NT2/D1 (cell line): ENCODE results near the gene MAP4K2.
A peak's percentile ranks its signal among the peaks of the same experiment; 100 is the strongest.

Experiments used
- DNase-seq: peaks from one replicate; pipeline ENCODE4 v3.0.0-alpha.2; 2011; ENCODE audit warnings: low read depth, low spot score
- H3K27me3 ChIP-seq: 2 replicates; pipeline ENCODE4 v1.6.0; 2011; ENCODE audit warnings: mild to moderate bottlenecking; ENCODE audit not compliant: insufficient read length, insufficient read depth
- H3K36me3 ChIP-seq: 2 replicates; pipeline ENCODE4 v1.6.1; 2011; ENCODE audit warnings: mild to moderate bottlenecking, low read length, mixed read lengths; ENCODE audit not compliant: insufficient read depth, insufficient read length
- H3K4me1 ChIP-seq: 2 replicates; pipeline ENCODE4 v1.5.1; 2011; ENCODE audit not compliant: insufficient read depth, insufficient read length
- H3K4me3 ChIP-seq: 2 replicates; pipeline ENCODE4 v1.5.1; 2011; ENCODE audit warnings: low read depth; ENCODE audit not compliant: insufficient read length
- H3K9ac ChIP-seq: 2 replicates; pipeline ENCODE4 v1.6.0; 2011; ENCODE audit warnings: low read depth; ENCODE audit not compliant: insufficient read length
- H3K9me3 ChIP-seq: 2 replicates; pipeline ENCODE4 v1.5.1; 2011; ENCODE audit warnings: mild to moderate bottlenecking, low read length; ENCODE audit not compliant: insufficient read depth
- SUZ12 ChIP-seq: IDR thresholded peaks from 2 replicates; pipeline ENCODE4 v1.6.1; 2011; ENCODE audit not compliant: insufficient read length, insufficient read depth; ENCODE audit errors: extremely low read depth
- YY1 ChIP-seq: IDR thresholded peaks from 2 replicates; pipeline ENCODE4 v1.6.1; 2011; ENCODE audit not compliant: insufficient read length, insufficient read depth
- ZNF274 ChIP-seq: IDR thresholded peaks from 2 replicates; pipeline ENCODE4 v1.6.1; 2011; ENCODE audit warnings: mild to moderate bottlenecking, low read depth, low read length

The MAP4K2 gene

DNA sequence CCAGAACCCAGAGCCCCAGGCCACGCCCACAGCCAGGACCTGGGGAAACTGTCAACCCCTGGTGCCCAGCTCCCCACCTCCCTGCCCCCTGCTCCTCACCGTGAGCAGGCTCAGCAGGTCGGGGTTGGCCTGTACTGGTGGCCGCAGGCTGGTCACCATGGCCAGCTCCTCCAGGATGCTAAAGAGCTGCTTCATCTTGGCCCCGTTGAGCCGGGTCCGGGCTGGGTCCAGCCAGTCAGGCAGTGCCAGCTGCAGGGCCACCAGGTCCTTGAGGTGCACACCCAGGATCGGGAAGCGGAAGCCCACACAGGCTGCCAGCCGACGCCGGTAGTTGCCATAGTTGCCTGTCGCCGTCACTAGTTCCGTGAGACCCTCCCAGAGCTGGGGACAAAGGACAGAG, 66.4 kb downstream of the MAP4K2 start:
- Histone ChIP-seq H3K9ac (no peak overlapping the region), H3K9me3 (no peaks in the 10 kb centered on the region), H3K4me1 (peaks cover 23% of the 10 kb centered on the region), H3K36me3 (no peaks in the 10 kb centered on the region), H3K27me3 (peaks cover 16% of the 10 kb centered on the region), H3K4me3 (no peak overlapping the region)
- DNase-seq: no peak
- TF ChIP-seq ZNF274 (no peak), SUZ12 (no peak)

DNA sequence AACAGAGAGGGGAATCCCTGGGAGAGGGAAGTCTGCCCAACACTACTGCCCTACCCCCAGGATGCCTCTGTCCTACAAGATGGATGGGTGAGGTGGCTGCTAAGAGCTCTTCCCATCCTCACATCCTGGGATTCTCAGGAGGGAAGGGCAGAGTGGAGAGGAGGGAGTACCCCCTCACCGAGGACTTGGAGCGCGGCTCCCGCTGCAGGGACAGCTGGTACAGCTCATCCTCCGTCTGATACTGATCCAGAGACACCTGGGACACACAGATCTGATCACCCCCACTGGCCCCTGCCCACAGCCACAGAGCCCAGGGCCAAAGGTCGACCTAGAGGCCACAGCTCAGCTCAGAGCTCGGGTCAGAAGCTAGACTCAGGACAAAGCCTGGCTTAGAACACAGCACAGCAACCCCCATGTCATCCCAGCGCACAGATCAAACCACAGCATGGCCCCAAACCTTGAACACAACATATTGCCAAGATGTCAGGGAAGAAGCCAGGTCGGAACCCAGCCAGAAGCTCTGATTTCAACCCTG, 67.2 kb downstream of the MAP4K2 start:
- Histone ChIP-seq H3K36me3 (no peaks in the 10 kb centered on the region), H3K27me3 (peaks cover 8% of the 10 kb centered on the region), H3K4me1 (peaks cover 16% of the 10 kb centered on the region), H3K9me3 (no peaks in the 10 kb centered on the region), H3K9ac (peak overlapping the region; percentile 27), H3K4me3 (no peak overlapping the region)
- DNase-seq: no peak
- TF ChIP-seq YY1 (no peak), ZNF274 (no peak), SUZ12 (no peak)
